Activated naive CD8-positive, alpha-beta T cell (primary cell): ENCODE data around the gene MED27.

Source experiments
- H3K27ac Mint-ChIP-seq: one replicate; pipeline ENCODE4 v1.8.0; 2021; ENCODE audit warnings: mixed read lengths
- H3K27me3 Mint-ChIP-seq: one replicate; pipeline ENCODE4 v1.8.0; 2021; ENCODE audit warnings: mixed read lengths
- H3K36me3 Mint-ChIP-seq: one replicate; pipeline ENCODE4 v1.8.0; 2021; ENCODE audit warnings: mixed read lengths
- H3K4me1 Mint-ChIP-seq: one replicate; pipeline ENCODE4 v1.8.0; 2021; ENCODE audit warnings: low read depth, mixed read lengths
- H3K4me3 Mint-ChIP-seq: one replicate; pipeline ENCODE4 v1.8.0; 2021; ENCODE audit warnings: mild to moderate bottlenecking, mixed read lengths
- H3K9me3 Mint-ChIP-seq: one replicate; pipeline ENCODE4 v1.8.0; 2021; ENCODE audit warnings: low read depth, mixed read lengths

Gene MED27

DNA sequence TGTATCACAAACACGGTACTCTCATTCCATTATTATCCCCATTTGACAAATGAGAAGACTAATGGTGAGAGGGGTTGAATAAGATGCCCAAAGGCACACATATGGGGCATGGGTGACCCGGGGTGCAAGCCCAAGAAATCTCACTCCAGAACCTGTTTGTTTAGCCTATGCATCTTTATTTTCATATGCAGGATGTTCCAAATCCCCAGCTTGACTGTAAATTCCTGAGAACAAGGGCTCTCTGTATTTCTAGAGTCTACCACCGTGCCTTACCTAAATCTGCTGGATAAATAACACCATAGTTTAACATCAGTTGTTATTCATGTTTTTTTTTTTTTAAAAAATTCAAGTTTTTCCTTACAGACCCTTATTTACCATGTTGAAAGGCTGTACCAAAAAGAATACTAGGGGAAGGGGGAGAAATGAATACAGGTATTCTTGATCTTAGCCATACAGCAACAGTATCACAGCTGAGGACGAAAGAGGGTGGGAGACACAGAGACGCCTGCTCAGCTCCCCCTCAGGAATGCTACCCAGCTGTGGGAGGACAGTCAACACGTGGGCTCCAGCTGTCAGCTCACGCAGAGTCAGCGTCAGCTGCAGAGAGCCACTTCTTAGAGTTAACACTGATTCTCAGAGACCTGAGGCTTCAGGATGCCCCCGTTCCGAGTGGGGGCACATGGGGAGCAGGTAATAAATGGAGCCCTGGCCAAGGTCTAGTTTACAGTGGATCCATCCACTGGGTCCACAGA, 86.6 kb downstream of the MED27 start:
- H3K27ac Mint-ChIP-seq: no peak overlapping the region
- no peaks in the 10 kb centered on the region for H3K27me3 Mint-ChIP-seq
- H3K9me3 Mint-ChIP-seq: no peaks in the 10 kb centered on the region
- H3K4me1 Mint-ChIP-seq: no peaks in the 10 kb centered on the region
- peaks cover 18% of the 10 kb centered on the region for H3K36me3 Mint-ChIP-seq
- H3K4me3 Mint-ChIP-seq: no peak overlapping the region

GRCh38 chr9:131987232-131987631, 92.4 kb downstream of the MED27 start:
- no peaks in the 10 kb centered on the region for H3K27me3 Mint-ChIP-seq
- H3K4me1 Mint-ChIP-seq: no peaks in the 10 kb centered on the region
- no peak overlapping the region for H3K4me3 Mint-ChIP-seq
- H3K9me3 Mint-ChIP-seq: no peaks in the 10 kb centered on the region
- H3K36me3 Mint-ChIP-seq: peaks cover 3% of the 10 kb centered on the region
- H3K27ac Mint-ChIP-seq: no peak overlapping the region

- Mint-ChIP-seq H3K27me3 (no peaks in the 10 kb centered on the region), H3K4me1 (no peaks in the 10 kb centered on the region), H3K4me3 (no peak overlapping the region), H3K27ac (no peak overlapping the region), H3K36me3 (peaks cover 3% of the 10 kb centered on the region), H3K9me3 (no peaks in the 10 kb centered on the region)
These were observed 93.1 kb downstream of the MED27 start for GRCh38 chr9:131986576-131986975.

- Mint-ChIP-seq H3K9me3 (no peaks in the 10 kb centered on the region), H3K4me3 (no peak overlapping the region), H3K27ac (no peak overlapping the region), H3K36me3 (peaks cover 3% of the 10 kb centered on the region), H3K4me1 (no peaks in the 10 kb centered on the region), H3K27me3 (no peaks in the 10 kb centered on the region)
These were observed 93.6 kb downstream of the MED27 start for GRCh38 chr9:131986089-131986488.

DNA sequence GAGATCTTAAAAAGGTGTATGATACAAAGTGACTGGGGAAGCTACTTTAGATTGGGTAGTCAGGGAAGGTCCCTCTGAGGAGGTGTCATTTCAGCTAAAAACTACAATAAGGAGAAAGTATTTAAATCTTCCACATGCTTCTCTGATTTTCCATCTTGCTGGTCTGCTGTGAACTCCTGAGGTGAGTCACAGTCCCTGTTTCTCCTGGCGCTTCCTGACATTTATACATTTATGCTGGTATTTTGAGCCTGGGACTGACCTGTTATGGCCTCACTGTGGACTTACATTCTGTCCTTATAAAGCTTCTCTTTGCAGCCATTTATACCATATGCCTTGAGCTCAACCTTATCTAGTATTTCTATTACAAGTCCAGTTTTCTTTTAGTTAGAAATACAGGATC, 95.1 kb downstream of the MED27 start:
- H3K9me3 Mint-ChIP-seq: no peaks in the 10 kb centered on the region
- H3K27me3 Mint-ChIP-seq: no peaks in the 10 kb centered on the region
- no peaks in the 10 kb centered on the region for H3K4me1 Mint-ChIP-seq
- H3K4me3 Mint-ChIP-seq: no peak overlapping the region
- no peak overlapping the region for H3K27ac Mint-ChIP-seq
- peaks cover 3% of the 10 kb centered on the region for H3K36me3 Mint-ChIP-seq

DNA sequence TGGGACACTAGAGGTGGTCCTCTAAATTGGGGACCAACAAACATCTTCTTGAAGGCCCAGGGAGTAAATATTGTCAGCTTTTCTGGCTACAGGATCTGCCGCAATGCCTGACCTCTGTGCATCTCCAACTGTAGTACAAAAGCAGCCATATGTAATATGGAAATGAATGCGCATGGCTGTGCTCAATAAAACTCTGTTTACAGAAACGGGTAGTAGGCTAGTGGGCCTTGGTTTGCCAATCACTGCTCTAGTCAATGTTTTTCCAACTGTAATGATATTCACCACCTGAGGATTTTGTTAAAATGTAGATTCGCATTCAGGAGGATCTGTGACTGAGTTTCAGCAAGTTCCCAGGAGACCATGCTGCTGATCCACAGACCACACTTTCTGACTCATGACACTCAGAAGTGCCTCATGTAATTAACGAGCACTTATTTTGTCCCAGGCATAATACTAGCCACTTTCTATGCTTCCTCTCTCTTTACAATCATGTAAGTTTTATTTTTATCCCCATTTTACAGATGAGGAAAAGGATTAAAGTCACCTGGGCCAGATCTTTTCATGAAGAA, 96.9 kb downstream of the MED27 start:
- H3K27ac Mint-ChIP-seq: no peak overlapping the region
- no peaks in the 10 kb centered on the region for H3K27me3 Mint-ChIP-seq
- no peaks in the 10 kb centered on the region for H3K9me3 Mint-ChIP-seq
- no peak overlapping the region for H3K4me3 Mint-ChIP-seq
- H3K4me1 Mint-ChIP-seq: no peaks in the 10 kb centered on the region
- H3K36me3 Mint-ChIP-seq: peaks cover 4% of the 10 kb centered on the region

GRCh38 chr9:131982102-131982501, 97.6 kb downstream of the MED27 start:
- Mint-ChIP-seq H3K27ac (no peak overlapping the region), H3K4me1 (no peaks in the 10 kb centered on the region), H3K27me3 (no peaks in the 10 kb centered on the region), H3K9me3 (no peaks in the 10 kb centered on the region), H3K4me3 (no peak overlapping the region), H3K36me3 (peaks cover 4% of the 10 kb centered on the region)

DNA sequence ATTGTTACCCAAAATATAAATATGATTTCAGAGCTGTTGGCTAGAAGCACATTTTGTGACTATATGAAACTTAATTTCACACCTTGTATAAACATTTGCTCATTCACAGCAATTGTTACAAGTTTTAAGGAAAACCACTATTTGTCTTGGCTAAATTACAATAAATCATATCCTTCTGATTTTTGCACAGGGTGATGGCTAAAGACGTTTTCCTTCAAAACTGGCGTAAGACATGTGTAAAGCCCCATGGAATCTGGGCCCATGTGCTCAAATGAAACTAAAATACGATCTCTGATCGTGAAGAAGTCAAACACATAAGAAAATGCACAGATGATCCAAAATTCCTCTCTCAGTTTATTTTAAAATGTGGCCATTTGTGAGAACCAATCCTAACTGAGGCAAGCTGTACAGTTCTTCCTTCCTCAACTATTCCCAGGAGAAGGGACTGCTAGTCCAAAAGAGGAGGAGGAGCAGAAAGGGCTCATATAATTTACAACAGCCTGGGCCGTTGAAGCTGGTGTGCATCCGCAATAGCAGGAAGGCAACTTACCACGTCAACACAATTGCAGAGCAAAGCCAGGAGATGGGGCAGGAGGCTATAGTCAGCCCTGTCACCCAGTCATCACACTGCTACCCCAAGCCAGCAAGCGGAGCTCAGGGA, 98.4 kb downstream of the MED27 start:
- H3K9me3 Mint-ChIP-seq: no peaks in the 10 kb centered on the region
- H3K36me3 Mint-ChIP-seq: peaks cover 7% of the 10 kb centered on the region
- H3K4me1 Mint-ChIP-seq: no peaks in the 10 kb centered on the region
- H3K4me3 Mint-ChIP-seq: no peak overlapping the region
- no peaks in the 10 kb centered on the region for H3K27me3 Mint-ChIP-seq
- no peak overlapping the region for H3K27ac Mint-ChIP-seq

GRCh38 chr9:131980267-131981016, 99.2 kb downstream of the MED27 start:
- Mint-ChIP-seq H3K4me1 (no peaks in the 10 kb centered on the region), H3K9me3 (no peaks in the 10 kb centered on the region), H3K27ac (no peak overlapping the region), H3K4me3 (no peak overlapping the region), H3K36me3 (peaks cover 7% of the 10 kb centered on the region), H3K27me3 (no peaks in the 10 kb centered on the region)

GRCh38 chr9:131977109-131977838, 102.4 kb downstream of the MED27 start:
- Mint-ChIP-seq H3K27ac (no peak overlapping the region), H3K4me3 (no peak overlapping the region), H3K9me3 (no peaks in the 10 kb centered on the region), H3K36me3 (peaks cover 10% of the 10 kb centered on the region), H3K4me1 (no peaks in the 10 kb centered on the region), H3K27me3 (no peaks in the 10 kb centered on the region)

DNA sequence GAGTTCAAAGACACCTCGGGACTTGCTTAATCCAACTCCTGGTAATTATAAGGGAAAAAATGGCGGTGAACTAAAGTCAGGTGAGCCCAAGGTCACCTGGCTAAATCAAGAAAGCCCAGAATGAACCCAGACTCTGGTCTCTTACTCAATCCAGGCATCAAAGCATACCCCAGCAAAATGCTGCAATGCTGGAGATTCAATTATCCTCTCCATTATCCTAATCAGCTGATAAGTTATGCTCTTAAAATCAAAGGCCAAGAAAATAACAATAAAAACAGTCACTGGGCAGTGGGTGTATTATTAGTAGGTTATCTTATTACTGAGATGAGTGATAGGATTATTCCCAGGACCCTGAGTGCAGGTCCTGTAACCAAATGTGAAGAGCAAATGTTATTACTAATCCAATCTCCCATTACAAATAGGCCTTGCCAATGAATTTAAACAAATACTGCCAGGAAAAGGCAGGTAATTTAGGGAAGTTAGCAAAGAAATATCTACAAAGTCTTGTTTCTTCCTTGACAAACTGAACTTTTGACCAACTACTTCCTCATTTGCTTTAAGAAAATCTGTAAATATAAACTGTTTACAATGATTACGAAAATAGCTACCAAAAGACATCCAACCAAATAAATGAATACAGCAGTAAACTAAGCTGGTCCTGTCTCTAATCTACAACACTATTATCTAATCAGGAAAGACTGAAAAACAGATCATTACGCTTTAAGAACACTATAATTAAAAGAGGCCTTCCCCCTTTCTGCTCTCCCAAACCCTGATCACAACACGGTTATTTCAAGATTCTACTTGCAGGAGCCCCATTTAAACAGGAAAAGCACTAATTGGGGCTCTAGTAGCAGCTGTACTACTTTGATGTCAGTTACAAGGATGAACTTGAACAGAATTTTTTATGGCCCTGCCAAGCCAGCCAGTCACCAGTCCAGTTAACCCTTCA, 103.2 kb downstream of the MED27 start:
- Mint-ChIP-seq H3K27ac (no peak overlapping the region), H3K9me3 (no peaks in the 10 kb centered on the region), H3K4me3 (no peak overlapping the region), H3K27me3 (no peaks in the 10 kb centered on the region), H3K4me1 (no peaks in the 10 kb centered on the region), H3K36me3 (peaks cover 10% of the 10 kb centered on the region)

- H3K9me3 Mint-ChIP-seq: no peaks in the 10 kb centered on the region
- no peak overlapping the region for H3K4me3 Mint-ChIP-seq
- peaks cover 8% of the 10 kb centered on the region for H3K36me3 Mint-ChIP-seq
- no peaks in the 10 kb centered on the region for H3K4me1 Mint-ChIP-seq
- no peaks in the 10 kb centered on the region for H3K27me3 Mint-ChIP-seq
- peak overlapping the region; percentile 12 for H3K27ac Mint-ChIP-seq
These were observed 106.8 kb downstream of the MED27 start for GRCh38 chr9:131972889-131973288.

DNA sequence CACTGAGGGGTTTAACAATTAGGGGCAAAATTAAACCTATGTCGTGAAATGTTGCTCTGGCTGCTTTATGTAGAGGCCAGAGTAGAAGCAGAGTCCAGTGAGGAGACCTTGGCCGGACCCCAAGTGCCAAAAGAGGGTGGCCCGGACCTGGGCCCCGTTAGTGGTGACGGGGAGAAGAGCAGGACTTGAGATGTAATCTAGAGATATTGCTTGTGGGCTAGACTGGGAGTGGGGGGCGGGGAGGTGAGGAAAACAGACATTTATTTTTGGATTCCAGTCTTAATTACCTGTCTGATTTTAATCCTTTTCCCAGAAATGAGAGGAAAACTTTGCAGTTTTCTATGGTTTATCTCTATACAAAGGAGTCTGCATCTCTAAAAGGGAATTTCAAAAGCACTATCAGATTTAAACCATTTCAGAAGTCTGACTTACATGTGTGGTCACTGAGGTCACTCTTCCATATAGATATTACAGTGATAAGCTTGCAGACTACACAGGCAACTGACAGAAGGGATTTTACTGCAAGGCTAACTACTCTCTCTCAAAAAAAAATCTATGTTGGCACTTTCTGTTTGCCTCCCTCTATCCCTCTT, 108.1 kb downstream of the MED27 start:
- no peak overlapping the region for H3K27ac Mint-ChIP-seq
- peaks cover 7% of the 10 kb centered on the region for H3K36me3 Mint-ChIP-seq
- no peaks in the 10 kb centered on the region for H3K27me3 Mint-ChIP-seq
- no peaks in the 10 kb centered on the region for H3K9me3 Mint-ChIP-seq
- no peaks in the 10 kb centered on the region for H3K4me1 Mint-ChIP-seq
- no peak overlapping the region for H3K4me3 Mint-ChIP-seq
